Posterior cingulate gyrus (tissue), 11 donors: ENCODE measurements around the gene RASEF.
"Not testable (repeated sequence)": the region's sequence is repeated elsewhere in the genome, so short reads cannot be mapped to it uniquely, and the experiment has no call there.

Source experiments
- DNase-seq, 10 donors: peaks; one replicate each; pipeline versions ENCODE4 v3.0.0 to v3.0.0-alpha.2; 2020 to 2021; ENCODE audit warnings: mixed read lengths in 3 of 10
- intact Hi-C: fragments of 100-400 bp; cut with DNase I; formaldehyde crosslinking; loops from one replicate; pipeline ENCODE4 v1.15.1; 2023

Gene RASEF

GRCh38 chr9:82987370-82988189 is 75.4 kb downstream of the RASEF start:
- no peak for DNase-seq
- intact Hi-C loops = no loop called here

GRCh38 chr9:82981552-82981951 is 81.4 kb downstream of the RASEF start:
- DNase-seq = no peak
- intact Hi-C loops = no loop called here

- intact Hi-C loops = no loop called here
- no peak for DNase-seq
Measured at GRCh38 chr9:82975176-82975575, 87.8 kb downstream of the RASEF start.

GRCh38 chr9:82972446-82972845 is 90.5 kb downstream of the RASEF start:
- DNase-seq = no peak
- intact Hi-C loops = no loop called here

GRCh38 chr9:82970359-82970758 is 92.6 kb downstream of the RASEF start:
- intact Hi-C loops = no loop called here
- no peak for DNase-seq

GRCh38 chr9:82969291-82969690 is 93.7 kb downstream of the RASEF start:
- intact Hi-C loops = no loop called here
- no peak for DNase-seq

GRCh38 chr9:82968816-82969215 is 94.1 kb downstream of the RASEF start:
- intact Hi-C loops = no loop called here
- no peak for DNase-seq

- intact Hi-C loops = no loop called here
- no peak for DNase-seq
Measured at GRCh38 chr9:82968388-82968787, 94.6 kb downstream of the RASEF start.

GRCh38 chr9:82961504-82962125 is 101.3 kb downstream of the RASEF start:
- intact Hi-C loops = loop anchor here (2.0 to 5.0 kb wide), 2 partner anchors 429 to 1439 kb away; no protein-coding TSS in a partner anchor
- DNase-seq = peak; percentile 48 to 96 (median 80)

- DNase-seq = no peak
- intact Hi-C loops = no loop called here
Measured at GRCh38 chr9:82957529-82958379, 105.2 kb downstream of the RASEF start.

GRCh38 chr9:82949203-82949602 is 113.7 kb downstream of the RASEF start:
- DNase-seq = no peak
- intact Hi-C loops = no loop called here

- intact Hi-C loops = no loop called here
- DNase-seq = no peak
Measured at GRCh38 chr9:82940376-82940775, 122.6 kb downstream of the RASEF start.

GRCh38 chr9:82939451-82939850 is 123.5 kb downstream of the RASEF start:
- no peak for DNase-seq
- intact Hi-C loops = no loop called here

- intact Hi-C loops = no loop called here
Measured at GRCh38 chr9:82938426-82939218, 124.3 kb downstream of the RASEF start.

GRCh38 chr9:82936561-82936960 is 126.4 kb downstream of the RASEF start:
- intact Hi-C loops, DNase-seq: not testable (repeated sequence)

More at GRCh38 chr9:82938426-82939218, 124.3 kb downstream of the RASEF start:
- no peak for DNase-seq

- no peak for DNase-seq
- intact Hi-C loops = no loop called here
Measured at GRCh38 chr9:82934949-82935348, 128.0 kb downstream of the RASEF start.

GRCh38 chr9:82934025-82934424 is 128.9 kb downstream of the RASEF start:
- DNase-seq, intact Hi-C loops: not testable (repeated sequence)

GRCh38 chr9:82930116-82930515 is 132.8 kb downstream of the RASEF start:
- DNase-seq = no peak
- intact Hi-C loops = no loop called here
